HepG2 (cell line): ENCODE results near the gene CCDC192. TPM values are rescaled to one million over a fixed set of nuclear protein-coding genes. Genes with fewer than 3 reads are reported as not detected.

Experiments
- ARID3A ChIP-seq: IDR thresholded peaks from 2 replicates; pipeline ENCODE4 v1.6.1; 2012; ENCODE audit warnings: low read depth, low read length, improper control_type of control experiment
- ATF1 ChIP-seq: IDR thresholded peaks from 2 replicates; pipeline ENCODE4 v1.6.1; 2016; ENCODE audit warnings: mild to moderate bottlenecking, control low read depth
- FOXA3 ChIP-seq: IDR thresholded peaks from 2 replicates; pipeline ENCODE4 v1.6.1; 2016; ENCODE audit warnings: missing genetic modification reagents, missing compliant biosample characterization
- HNF1A ChIP-seq, 2 experiments: sonication (generic) in 1 of 2; formaldehyde crosslinking in 1 of 2; IDR thresholded peaks; 2 replicates each; pipeline versions ENCODE4 v1.4.0 to v1.6.1; 2016 to 2020; ENCODE audit warnings: borderline replicate concordance in 1 of 2, low read depth in 1 of 2, mild to moderate bottlenecking in 1 of 2, missing genetic modification reagents in 1 of 2
- HNRNPLL ChIP-seq: fragments of 200-400 bp; formaldehyde crosslinking; IDR thresholded peaks from 2 replicates; pipeline ENCODE4 v1.6.1; 2017; ENCODE audit warnings: mild to moderate bottlenecking, low read depth, low read length; ENCODE audit not compliant: poor library complexity, severe bottlenecking
- ISX ChIP-seq: sonication (generic); formaldehyde crosslinking; conservative IDR thresholded peaks from 2 replicates; pipeline ENCODE4 v1.5.0; 2020; ENCODE audit warnings: missing genetic modification reagents
- JARID2 ChIP-seq: sonication (generic); formaldehyde crosslinking; IDR thresholded peaks from 2 replicates; pipeline ENCODE4 v1.8.1; 2023; ENCODE audit warnings: missing genetic modification reagents, inconsistent platforms; ENCODE audit not compliant: insufficient replicate concordance
- NR2F2 ChIP-seq: IDR thresholded peaks from 2 replicates; pipeline ENCODE4 v1.6.1; 2012; ENCODE audit warnings: low read depth, inconsistent platforms, borderline replicate concordance
- SOX5 ChIP-seq: IDR thresholded peaks from 2 replicates; pipeline ENCODE4 v1.6.1; 2016; ENCODE audit warnings: borderline replicate concordance
- ZBTB40 ChIP-seq, 2 experiments: fragments of 450-650 bp in 1 of 2; sonication (generic) in 1 of 2; formaldehyde crosslinking in 1 of 2; IDR thresholded peaks; 2 replicates each; pipeline versions ENCODE4 v1.6.1 to v1.8.0; 2016 to 2022; ENCODE audit warnings: antibody characterized with exemption in 1 of 2, mild to moderate bottlenecking in 1 of 2, missing genetic modification reagents in 1 of 2
- ZNF382 ChIP-seq: sonication (generic); formaldehyde crosslinking; IDR thresholded peaks from 2 replicates; pipeline ENCODE4 v1.5.0; 2020; ENCODE audit warnings: missing genetic modification reagents, mild to moderate bottlenecking, borderline replicate concordance
- ZSCAN20 ChIP-seq: sonication (generic); formaldehyde crosslinking; IDR thresholded peaks from 2 replicates; pipeline ENCODE4 v1.4.0; 2020; ENCODE audit warnings: missing genetic modification reagents, mild to moderate bottlenecking, borderline replicate concordance
- polyA plus RNA-seq, 8 experiments: library from polyadenylated mRNA; depleted of rRNA in 3 of 8; stranded (reverse) in 7 of 8; unstranded in 1 of 8; fragments of >200 nt; fragmentation: Illumina TruSeq in 4 of 8; extraction: Trizol in 4 of 8; gene quantifications; 2 replicates each; pipeline versions ENCODE4 v1.2.1 to v1.2.3, GENCODE V29; 2011 to 2016; ENCODE audit warnings: low read depth in 4 of 8, missing spikeins in 1 of 8, mixed read lengths in 1 of 8; ENCODE audit not compliant: insufficient read depth in 1 of 8
- total RNA-seq, 5 experiments: library from RNA; depleted of rRNA; stranded (reverse); fragments of >200 nt; fragmentation: Illumina TruSeq; extraction: Trizol; gene quantifications; 2 replicates each; pipeline ENCODE4 v1.2.3, GENCODE V29; 2016; ENCODE audit warnings: low read depth in 1 of 5

CCDC192 gene
- total and polyA plus RNA-seq, 2 of the 13 experiments (the other 11 are each of a cell fraction or from before 2014, with no cell fraction given): not detected

GRCh38 chr5:127958421-127959011 lies 255.3 kb downstream of the CCDC192 start (continued):
- TF ChIP-seq ZBTB40 (IDR thresholded peaks at IDR 0.05): no peak
- TF ChIP-seq ZBTB40 (CRISPR knock-in tag; IDR thresholded peaks at IDR 0.05): no peak
- no peak for TF ChIP-seq ATF1 (CRISPR knock-in tag)
- TF ChIP-seq JARID2 (CRISPR knock-in tag): no peak
- TF ChIP-seq NR2F2: 0 out of 2 replicates have a peak, but pooled peaks have one; percentile 31
- TF ChIP-seq SOX5 (CRISPR knock-in tag): peak; percentile 69; the same call in 1 of the 2 replicates
- TF ChIP-seq FOXA3 (CRISPR knock-in tag): peak; percentile 50
- no peak for TF ChIP-seq ZSCAN20 (CRISPR knock-in tag)
- no peak for TF ChIP-seq ZNF382 (CRISPR knock-in tag)
- TF ChIP-seq HNF1A (IDR thresholded peaks at IDR 0.05; ENCODE audit: low read depth): no peak
- no peak for TF ChIP-seq HNF1A (CRISPR knock-in tag; IDR thresholded peaks at IDR 0.05; ENCODE audit: borderline replicate concordance)
- TF ChIP-seq ARID3A: no peak; the same call in 1 of the 2 replicates
- no peak for TF ChIP-seq ISX (CRISPR knock-in tag)
- TF ChIP-seq HNRNPLL: no peak
